Pancreas (tissue), 10 donors: ENCODE measurements around the gene TUBGCP2. TPM values are rescaled to one million over a fixed set of nuclear protein-coding genes. Genes with fewer than 3 reads are reported as not detected.

ENCODE experiments used
- ATAC-seq, 4 donors: fragments of 200-7000 bp; cut with Tn5 transposase; one replicate each; pipeline versions ENCODE4 v1.8.0 to v1.9.1; 2020; ENCODE audit warnings: mild to moderate bottlenecking in 4 of 4, moderate library complexity in 4 of 4
- DNase-seq, 6 donors: peaks; one replicate each; pipeline ENCODE4 v3.0.0-alpha.2; 2020
- FAIRE-seq: peaks from 2 replicates; lab custom pipeline; 2012; peaks lifted over from hg19 to GRCh38; lab: Jason Lieb, UNC
- H3K27ac ChIP-seq, 4 donors: fragments of 200-600 bp; sonication (generic); 1 replicate in 3 of 4; 2 replicates in 1 of 4; pipeline versions ENCODE4 v1.5.0 to v1.8.0; 2020
- H3K27me3 ChIP-seq, 4 donors: fragments of 200-600 bp; one replicate each; pipeline ENCODE4 v1.8.0; 2021
- H3K36me3 ChIP-seq, 3 donors: fragments of 200-600 bp; sonication (generic) in 1 of 3; one replicate each; pipeline versions ENCODE4 v1.5.0 to v1.8.0; 2020 to 2021
- H3K4me1 ChIP-seq, 3 donors: fragments of 200-600 bp; one replicate each; pipeline ENCODE4 v1.8.0; 2021
- H3K4me3 ChIP-seq, 4 donors: fragments of 200-600 bp; sonication (generic) in 2 of 4; one replicate each; pipeline versions ENCODE4 v1.5.0 to v1.8.0; 2020 to 2021
- H3K9me3 ChIP-seq, 4 donors: fragments of 200-600 bp; one replicate each; pipeline ENCODE4 v1.8.0; 2021
- CTCF ChIP-seq, 4 donors: fragments of 200-600 bp; sonication (generic) in 3 of 4; IDR thresholded peaks; one replicate each; pipeline versions ENCODE4 v1.5.0 to v1.8.0; 2021; ENCODE audit warnings: antibody characterized with exemption in 4 of 4
- WGBS, 2 donors: extraction: QIAGEN DNeasy Blood & Tissue Kit; methylation state at CpG; one replicate each; pipeline ENCODE4 v1.1.7; 2013; 5-methylcytosine and 5-hydroxymethylcytosine counted together
- intact Hi-C, 3 donors: fragments of 100-400 bp; cut with DNase I; formaldehyde crosslinking; loops; one replicate each; pipeline versions ENCODE4 v1.11.1 to v1.14.2; 2022
- polyA plus RNA-seq, 2 donors: library from polyadenylated mRNA; stranded (reverse); fragments of 200-250 nt; gene quantifications; one replicate each; pipeline ENCODE4 v1.2.3, GENCODE V29; 2013
- total RNA-seq, 6 donors: library from RNA; stranded (reverse); fragmentation: NEBNext Ultra II Directional in 4 of 6; extraction: Animal tissue kit (Norgen Biotek cat#: 25700) in 4 of 6; gene quantifications; one replicate each; pipeline versions ENCODE4 v1.2.1 to v1.2.4, GENCODE V29; 2021 to 2023
- donor health status: healthy with polysubstance abuse.
- donor health status: DM: no; HTN: no; CAD: no; lungs with moderate emphysema.
- donor health status: DM: no; HTN: no; CAD: no.
- donor health status: control.
- donor health status: control.
- donor health status: Bipolar disorder and iron deficiency.
- donor health status: DM: yes; HTN: yes; CAD: no.
- donor health status: DM: no; HTN: no; CAD: no.
- donor health status: DM: no; HTN: no; CAD: no.
- donor health status: DM: yes; HTN: yes; CAD: no.

TUBGCP2 gene
- total and polyA plus RNA-seq, 8 donors, result 23.5 to 161 (median 29.3) TPM

GRCh38 chr10:133312769-133313145 is 4.1 kb upstream of the TUBGCP2 start:
- intact Hi-C loops, result no loop called here
- no peaks in the 10 kb centered on the region for H3K27me3 ChIP-seq
- no peak overlapping the region for H3K4me3 ChIP-seq
- H3K9me3 ChIP-seq, result no peaks in the 10 kb centered on the region
- 83 to 92% methylated on average over 9 of the region's 9 CpGs for WGBS, 2 donors
- FAIRE-seq, result no peak
- ATAC-seq, result no peak
- DNase-seq, result peak in 1 of 6 donors; percentile 16
- H3K4me1 ChIP-seq, result peaks cover 3 to 6% (median 6%) of the 10 kb centered on the region in 3 donors
- TF ChIP-seq CTCF (IDR thresholded peaks at IDR 0.05), result no peak
- H3K36me3 ChIP-seq, result peaks cover 0 to 11% (median 4%) of the 10 kb centered on the region in 3 donors
- no peak overlapping the region for H3K27ac ChIP-seq

- DNase-seq, result peak in 1 of 6 donors; percentile 22
- Histone ChIP-seq H3K27me3 (no peaks in the 10 kb centered on the region), H3K36me3 (peaks cover 0 to 11% (median 4%) of the 10 kb centered on the region in 3 donors), H3K9me3 (no peaks in the 10 kb centered on the region), H3K4me1 (peaks cover 7 to 11% (median 10%) of the 10 kb centered on the region in 3 donors), H3K4me3 (no peak overlapping the region), H3K27ac (no peak overlapping the region)
- WGBS, 2 donors, result 90 to 93% methylated on average over 23 of the region's 23 CpGs
- no peak for FAIRE-seq
- no peak for TF ChIP-seq CTCF (IDR thresholded peaks at IDR 0.05)
- intact Hi-C loops, result no loop called here
- ATAC-seq, result no peak
Observed at GRCh38 chr10:133312016-133312768, 3.5 kb upstream of the TUBGCP2 start.

- WGBS, 2 donors, result 92% methylated on average over 10 of the region's 10 CpGs
- DNase-seq (peak in 2 of 6 donors; percentile 15 to 28), ATAC-seq (no peak)
Observed at GRCh38 chr10:133311570-133311969, 2.9 kb upstream of the TUBGCP2 start.

GRCh38 chr10:133310789-133311188 is 2.1 kb upstream of the TUBGCP2 start:
- H3K36me3 ChIP-seq, result peaks cover 0 to 11% (median 4%) of the 10 kb centered on the region in 3 donors
- WGBS, 2 donors, result 94 to 97% methylated on average over 8 of the region's 8 CpGs
- TF ChIP-seq CTCF (IDR thresholded peaks at IDR 0.05), result no peak
- no peak overlapping the region for H3K27ac ChIP-seq
- DNase-seq (peak in 1 of 6 donors; percentile 9), ATAC-seq (no peak), FAIRE-seq (no peak)
- intact Hi-C loops, result no loop called here
- no peak overlapping the region for H3K4me3 ChIP-seq
- peaks cover 10 to 20% (median 15%) of the 10 kb centered on the region in 3 donors for H3K4me1 ChIP-seq
- H3K27me3 ChIP-seq, result no peaks in the 10 kb centered on the region
- H3K9me3 ChIP-seq, result no peaks in the 10 kb centered on the region

More at GRCh38 chr10:133311570-133311969, 2.9 kb upstream of the TUBGCP2 start:
- Histone ChIP-seq H3K27ac (no peak overlapping the region), H3K4me1 (peaks cover 10 to 17% (median 15%) of the 10 kb centered on the region in 3 donors), H3K36me3 (peaks cover 0 to 11% (median 4%) of the 10 kb centered on the region in 3 donors), H3K9me3 (no peaks in the 10 kb centered on the region), H3K27me3 (no peaks in the 10 kb centered on the region), H3K4me3 (no peak overlapping the region)
- FAIRE-seq, result no peak
- no peak for TF ChIP-seq CTCF (IDR thresholded peaks at IDR 0.05)
- intact Hi-C loops, result no loop called here

GRCh38 chr10:133310399-133310755 is 1.7 kb upstream of the TUBGCP2 start:
- no peaks in the 10 kb centered on the region for H3K27me3 ChIP-seq
- no peak overlapping the region for H3K4me3 ChIP-seq
- 96 to 97% methylated on average over 16 of the region's 16 CpGs for WGBS, 2 donors
- DNase-seq (peak in 2 of 6 donors; percentile 59 to 80), ATAC-seq (no peak), FAIRE-seq (no peak)
- H3K4me1 ChIP-seq, result peaks cover 10 to 20% (median 15%) of the 10 kb centered on the region in 3 donors
- H3K9me3 ChIP-seq, result no peaks in the 10 kb centered on the region
- no peak overlapping the region for H3K27ac ChIP-seq
- peaks cover 0 to 11% (median 4%) of the 10 kb centered on the region in 3 donors for H3K36me3 ChIP-seq
- intact Hi-C loops, result no loop called here
- TF ChIP-seq CTCF (IDR thresholded peaks at IDR 0.05), result no peak
